NT2/D1 (cell line): ENCODE measurements around the gene DAB2.

Source experiments
- DNase-seq: peaks from one replicate; pipeline ENCODE4 v3.0.0-alpha.2; 2011; ENCODE audit warnings: low read depth, low spot score
- H3K27me3 ChIP-seq: 2 replicates; pipeline ENCODE4 v1.6.0; 2011; ENCODE audit warnings: mild to moderate bottlenecking; ENCODE audit not compliant: insufficient read length, insufficient read depth
- H3K36me3 ChIP-seq: 2 replicates; pipeline ENCODE4 v1.6.1; 2011; ENCODE audit warnings: mild to moderate bottlenecking, low read length, mixed read lengths; ENCODE audit not compliant: insufficient read depth, insufficient read length
- H3K4me1 ChIP-seq: 2 replicates; pipeline ENCODE4 v1.5.1; 2011; ENCODE audit not compliant: insufficient read depth, insufficient read length
- H3K4me3 ChIP-seq: 2 replicates; pipeline ENCODE4 v1.5.1; 2011; ENCODE audit warnings: low read depth; ENCODE audit not compliant: insufficient read length
- H3K9ac ChIP-seq: 2 replicates; pipeline ENCODE4 v1.6.0; 2011; ENCODE audit warnings: low read depth; ENCODE audit not compliant: insufficient read length
- H3K9me3 ChIP-seq: 2 replicates; pipeline ENCODE4 v1.5.1; 2011; ENCODE audit warnings: mild to moderate bottlenecking, low read length; ENCODE audit not compliant: insufficient read depth
- SUZ12 ChIP-seq: IDR thresholded peaks from 2 replicates; pipeline ENCODE4 v1.6.1; 2011; ENCODE audit not compliant: insufficient read length, insufficient read depth; ENCODE audit errors: extremely low read depth
- YY1 ChIP-seq: IDR thresholded peaks from 2 replicates; pipeline ENCODE4 v1.6.1; 2011; ENCODE audit not compliant: insufficient read length, insufficient read depth
- ZNF274 ChIP-seq: IDR thresholded peaks from 2 replicates; pipeline ENCODE4 v1.6.1; 2011; ENCODE audit warnings: mild to moderate bottlenecking, low read depth, low read length

DAB2 gene

DNA sequence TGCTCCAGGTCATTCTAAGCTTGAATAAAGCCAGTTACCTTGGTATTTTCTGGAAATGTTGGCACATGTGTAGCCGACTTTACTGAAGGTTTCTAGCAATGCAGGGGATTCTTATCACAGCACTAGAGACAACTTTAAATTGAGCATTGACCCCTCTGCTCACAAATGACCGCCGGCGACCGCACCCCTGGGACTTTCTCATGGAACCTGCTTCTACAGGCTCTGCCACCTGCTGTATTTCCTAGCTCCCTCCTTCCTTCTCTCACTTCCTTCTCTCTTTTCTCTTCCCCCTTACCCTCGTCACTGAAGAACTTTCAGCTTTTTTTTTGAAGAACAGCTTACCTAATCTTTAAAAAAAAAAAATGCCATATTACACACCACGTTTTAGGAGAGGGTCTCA, 30.9 kb upstream of the DAB2 start:
- H3K27me3 ChIP-seq: no peaks in the 10 kb centered on the region
- DNase-seq: no peak
- TF ChIP-seq ZNF274 (no peak), YY1 (no peak), SUZ12 (no peak)
- H3K36me3 ChIP-seq: no peaks in the 10 kb centered on the region
- H3K9me3 ChIP-seq: no peaks in the 10 kb centered on the region
- H3K4me1 ChIP-seq: no peaks in the 10 kb centered on the region
- H3K4me3 ChIP-seq: no peak overlapping the region
- no peak overlapping the region for H3K9ac ChIP-seq

DNA sequence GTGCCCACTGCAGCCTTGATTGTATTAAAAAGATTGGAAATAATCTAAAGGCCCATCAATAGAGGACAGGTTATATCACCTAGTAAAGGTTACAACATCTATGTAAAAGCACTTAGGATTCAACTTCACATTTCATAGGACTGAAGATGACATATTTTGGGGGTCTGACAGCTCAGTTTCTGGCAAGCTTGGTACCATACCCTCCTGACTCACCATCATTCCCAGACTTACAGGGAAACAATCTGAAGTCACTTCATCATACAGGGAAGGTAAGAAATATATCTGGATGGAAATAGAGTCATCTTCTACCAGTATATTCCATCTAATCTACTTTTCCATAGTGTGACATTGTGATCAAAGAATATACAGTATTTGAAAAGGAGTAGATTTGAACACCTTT, 28.8 kb upstream of the DAB2 start:
- no peaks in the 10 kb centered on the region for H3K27me3 ChIP-seq
- DNase-seq: no peak
- TF ChIP-seq YY1 (no peak), ZNF274 (no peak), SUZ12 (no peak)

DNA sequence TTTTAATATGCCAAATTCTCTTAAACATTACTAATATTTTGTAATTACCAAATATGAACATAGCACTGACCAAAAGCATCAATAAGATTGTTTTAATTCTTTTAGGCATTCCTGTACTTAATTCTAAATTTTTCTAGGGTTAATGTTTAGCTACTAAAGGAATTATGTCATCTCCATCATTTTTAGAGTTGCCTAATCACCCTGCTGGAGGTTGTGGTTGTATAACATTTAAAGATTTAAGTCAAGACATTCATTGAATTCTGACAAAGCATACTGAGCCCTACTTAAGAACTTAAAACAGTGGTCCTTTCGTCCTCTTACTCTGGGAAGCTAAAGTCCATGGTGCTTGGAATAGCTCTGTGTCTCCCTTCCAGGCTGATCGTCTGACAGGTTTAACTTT, 28.1 kb upstream of the DAB2 start:
- H3K9me3 ChIP-seq: no peaks in the 10 kb centered on the region
- no peaks in the 10 kb centered on the region for H3K27me3 ChIP-seq
- DNase-seq: no peak
- TF ChIP-seq YY1 (no peak), ZNF274 (no peak), SUZ12 (no peak)
- no peaks in the 10 kb centered on the region for H3K4me1 ChIP-seq
- H3K36me3 ChIP-seq: no peaks in the 10 kb centered on the region
- H3K9ac ChIP-seq: no peak overlapping the region
- no peak overlapping the region for H3K4me3 ChIP-seq

More for the DNA sequence above, 28.8 kb upstream of the DAB2 start:
- Histone ChIP-seq H3K36me3 (no peaks in the 10 kb centered on the region), H3K4me3 (no peak overlapping the region), H3K4me1 (no peaks in the 10 kb centered on the region), H3K9ac (no peak overlapping the region), H3K9me3 (no peaks in the 10 kb centered on the region)

DNA sequence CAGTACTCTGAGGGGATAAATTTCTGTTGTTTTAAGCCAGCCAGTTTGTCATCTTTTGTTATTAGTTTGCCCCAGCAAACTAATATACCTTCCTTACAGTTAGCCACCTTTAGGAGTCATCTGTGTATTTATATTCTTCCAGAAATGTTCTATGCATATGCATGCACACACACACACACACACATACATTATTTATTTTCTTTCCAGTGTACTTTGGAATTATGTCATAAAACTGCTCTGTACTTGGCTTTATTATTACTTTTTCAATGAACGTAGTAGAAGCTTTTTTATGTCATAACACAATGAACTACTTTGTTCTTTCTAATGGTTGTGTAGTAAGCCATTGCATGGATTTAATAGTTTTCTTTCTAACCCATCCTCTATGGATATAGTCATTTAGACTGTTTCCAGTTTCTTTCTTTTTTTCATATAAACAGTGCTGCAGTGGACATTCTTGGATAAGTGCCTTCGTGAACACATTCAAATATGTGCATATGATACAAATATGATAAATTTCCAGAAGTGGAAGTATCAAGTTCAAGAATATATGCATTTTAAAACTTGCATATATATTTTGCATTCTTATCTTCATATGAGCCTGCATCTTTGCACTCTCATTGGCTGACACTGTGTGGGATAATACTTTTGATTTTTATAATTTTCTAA, 26.6 kb upstream of the DAB2 start:
- DNase-seq: no peak
- TF ChIP-seq YY1 (no peak), ZNF274 (no peak)

DNA sequence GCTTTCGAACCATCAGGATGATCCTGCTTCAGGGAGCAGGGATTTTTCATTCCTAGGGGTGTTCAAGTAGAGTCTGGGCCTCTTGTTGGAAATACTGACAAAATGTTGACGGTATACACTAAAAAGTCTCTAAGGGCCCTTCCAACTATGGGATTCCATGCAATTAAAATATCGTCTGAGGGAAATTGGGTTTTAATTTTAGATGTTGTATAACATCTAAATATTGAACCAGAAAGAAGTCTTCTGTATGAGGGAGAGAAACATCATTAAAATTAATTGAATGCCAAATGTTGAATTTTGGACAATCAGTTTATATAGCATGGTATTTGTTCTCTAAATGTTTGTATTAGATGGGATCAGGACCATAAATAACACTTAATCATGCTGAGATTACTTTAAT, 25.7 kb upstream of the DAB2 start:
- Histone ChIP-seq H3K9me3 (no peaks in the 10 kb centered on the region), H3K4me3 (no peak overlapping the region), H3K9ac (no peak overlapping the region), H3K27me3 (no peaks in the 10 kb centered on the region), H3K4me1 (no peaks in the 10 kb centered on the region), H3K36me3 (no peaks in the 10 kb centered on the region)
- TF ChIP-seq ZNF274 (no peak), YY1 (no peak), SUZ12 (no peak)
- no peak for DNase-seq

More for the DNA sequence above, 26.6 kb upstream of the DAB2 start:
- Histone ChIP-seq H3K9me3 (no peaks in the 10 kb centered on the region), H3K27me3 (no peaks in the 10 kb centered on the region), H3K4me3 (no peak overlapping the region), H3K4me1 (no peaks in the 10 kb centered on the region), H3K9ac (no peak overlapping the region), H3K36me3 (no peaks in the 10 kb centered on the region)

DNA sequence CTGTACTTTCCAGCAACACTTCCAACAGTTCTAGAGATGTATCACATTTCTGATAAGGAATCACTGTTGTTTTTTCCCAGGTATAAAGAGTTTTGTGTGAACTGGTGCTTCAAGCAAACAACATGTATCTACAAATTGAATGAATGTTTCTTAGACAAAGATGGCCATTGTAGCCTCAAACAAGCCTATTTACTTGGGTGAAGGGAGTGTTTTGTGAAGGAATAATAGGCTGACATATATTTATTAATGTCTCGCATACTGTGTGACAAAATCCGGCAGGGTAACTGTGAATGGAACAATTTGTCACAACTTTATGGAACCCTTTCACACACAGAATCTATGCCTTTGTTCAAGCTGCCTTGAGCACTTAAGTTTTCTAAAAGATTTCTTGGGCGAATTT, 24.8 kb upstream of the DAB2 start:
- Histone ChIP-seq H3K36me3 (no peaks in the 10 kb centered on the region), H3K27me3 (no peaks in the 10 kb centered on the region), H3K4me3 (no peak overlapping the region), H3K9ac (no peak overlapping the region), H3K4me1 (no peaks in the 10 kb centered on the region), H3K9me3 (no peaks in the 10 kb centered on the region)
- DNase-seq: no peak
- TF ChIP-seq SUZ12 (no peak), ZNF274 (no peak), YY1 (no peak)

DNA sequence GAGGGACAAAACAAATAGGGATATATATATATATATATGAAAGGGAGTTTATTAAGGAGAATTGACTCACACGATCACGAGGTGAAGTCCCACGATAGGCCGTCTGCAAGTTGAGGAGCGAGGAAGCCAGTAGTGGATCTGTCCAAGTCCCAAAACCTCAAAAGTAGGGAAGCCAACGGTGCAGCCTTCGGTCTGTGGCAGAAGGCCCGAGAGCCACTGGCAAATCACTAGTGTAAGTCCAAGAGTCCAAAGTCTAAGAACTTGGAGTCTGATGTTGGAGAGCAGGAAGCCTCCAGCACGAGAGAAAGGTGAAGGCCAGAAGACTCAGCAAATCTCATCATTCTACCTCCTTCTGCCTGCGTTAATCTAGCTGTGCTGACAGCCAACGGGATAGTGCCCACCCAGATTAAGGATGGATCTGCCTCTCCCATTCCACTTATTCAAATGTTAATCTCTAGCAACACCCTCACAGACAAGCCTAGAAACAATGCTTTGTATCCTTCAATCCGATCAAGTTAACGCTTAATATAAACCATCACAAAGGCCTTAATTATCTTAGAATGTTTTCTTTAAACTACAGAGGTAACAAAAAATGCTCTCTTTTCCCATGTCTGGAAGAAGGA, 23.8 kb upstream of the DAB2 start:
- Histone ChIP-seq H3K9ac (no peak overlapping the region), H3K4me3 (no peak overlapping the region), H3K4me1 (no peaks in the 10 kb centered on the region), H3K9me3 (no peaks in the 10 kb centered on the region), H3K27me3 (no peaks in the 10 kb centered on the region), H3K36me3 (no peaks in the 10 kb centered on the region)
- no peak for TF ChIP-seq SUZ12
- DNase-seq: peak; percentile 9
